ENCODE data around the gene ELFN1.

ELFN1 gene

DNA sequence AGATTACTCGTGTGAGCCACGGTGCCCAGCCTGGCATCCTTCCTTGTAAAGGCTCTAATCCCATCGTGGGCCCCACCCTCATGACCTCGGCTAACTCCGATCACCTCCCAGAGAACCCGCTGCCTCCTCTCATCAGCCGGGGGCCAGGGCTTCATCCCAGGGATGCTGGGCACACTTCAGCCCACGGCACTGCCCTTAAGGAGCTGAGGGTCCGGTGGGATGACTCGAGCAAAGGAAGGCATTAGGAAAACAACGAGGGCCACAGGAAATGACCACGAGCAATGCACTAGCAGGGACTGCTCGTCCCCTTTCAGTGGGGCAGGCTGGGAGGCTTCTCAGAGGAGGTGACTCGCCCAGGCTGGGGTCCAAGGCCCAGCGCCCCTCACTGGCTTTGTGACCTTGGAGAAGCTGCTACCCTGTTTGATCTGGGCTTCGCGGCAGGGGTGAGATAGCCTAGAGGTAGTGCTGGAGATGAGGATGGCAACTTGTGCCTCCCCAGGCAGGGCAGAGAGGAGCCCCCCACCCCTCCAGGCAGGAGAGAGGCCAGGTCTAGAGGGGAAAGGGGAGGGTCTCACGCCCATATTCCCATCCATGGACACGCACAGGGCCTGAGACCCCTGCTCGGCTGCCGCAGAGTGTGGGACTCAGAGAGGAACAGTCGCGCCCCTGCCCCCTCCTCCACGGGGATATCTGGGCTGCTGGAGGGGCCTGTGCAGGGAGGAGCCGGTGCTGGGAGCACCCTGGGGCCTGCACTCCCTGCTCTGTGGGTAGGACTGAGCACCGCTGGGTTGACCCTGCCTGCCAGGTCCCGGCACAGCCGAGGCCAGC, 26.8 kb downstream of the ELFN1 start:
- no peak for DNase-seq

DNA sequence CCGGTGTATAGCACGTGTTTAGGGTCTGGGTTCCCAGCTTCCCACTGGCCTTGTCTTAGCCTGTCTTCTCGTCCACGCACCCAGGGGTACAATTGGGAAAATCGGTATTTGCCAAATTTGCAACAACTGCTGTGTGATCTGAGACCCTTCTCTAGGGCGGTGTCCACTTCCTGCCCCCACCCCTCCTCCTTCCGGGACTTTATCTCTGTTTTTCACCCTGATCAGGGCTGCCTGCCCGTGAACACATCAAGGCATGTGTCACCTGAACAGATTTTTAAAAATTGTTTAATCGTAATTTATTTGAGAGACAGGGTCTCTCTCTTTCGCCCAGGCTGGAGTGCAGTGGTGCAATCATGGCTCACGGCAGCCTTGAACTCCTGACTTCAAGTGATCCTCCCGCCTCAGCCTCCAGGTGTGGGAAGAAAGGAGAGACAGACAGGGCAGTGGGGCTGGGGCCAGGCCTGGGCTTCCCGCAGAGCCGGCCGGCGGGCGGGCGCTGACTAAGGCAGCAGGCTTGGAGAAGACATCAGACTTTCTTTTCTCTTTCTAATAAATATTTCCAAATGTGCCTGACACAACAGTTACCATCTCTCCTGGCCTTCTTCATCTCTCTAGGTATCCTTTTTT, 27.5 kb downstream of the ELFN1 start:
- DNase-seq = no peak

DNA sequence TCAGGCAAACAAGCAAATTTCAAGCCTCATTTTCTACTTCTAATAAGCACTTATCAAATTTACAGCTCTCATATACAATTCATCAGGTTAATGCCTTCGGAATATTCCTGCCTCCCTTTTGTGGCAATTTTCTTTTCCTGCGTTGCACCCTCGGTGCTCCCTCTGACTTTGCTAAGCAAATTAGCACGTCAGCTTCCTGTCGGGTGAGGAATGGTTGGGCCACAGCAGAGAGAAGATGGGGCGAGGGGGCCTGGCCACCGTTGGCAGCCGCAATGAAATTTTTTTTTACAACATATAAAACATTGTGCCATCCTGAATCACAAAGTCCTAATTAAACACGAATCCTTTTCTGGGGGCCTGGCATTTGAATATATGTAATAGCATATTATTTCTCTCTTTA, 28.1 kb downstream of the ELFN1 start:
- DNase-seq = no peak

DNA sequence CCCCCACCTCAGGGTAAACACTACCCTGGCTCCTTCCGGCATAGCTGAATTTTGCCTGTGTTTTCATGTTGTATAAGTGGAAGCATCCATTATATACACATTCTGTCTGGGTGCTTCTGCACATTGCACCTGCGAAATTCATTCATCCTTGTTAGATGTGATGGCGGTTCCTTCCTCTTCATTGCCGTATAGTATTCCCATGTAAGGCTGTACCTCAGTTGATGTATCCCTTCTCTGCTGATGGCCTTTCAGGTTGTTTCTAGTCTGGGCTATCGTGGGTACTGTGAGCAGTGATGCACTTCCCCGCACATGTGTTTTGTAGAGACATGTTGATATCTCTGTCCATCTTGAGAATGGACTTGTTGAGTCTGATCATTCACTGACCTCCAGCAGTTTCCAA, 28.9 kb downstream of the ELFN1 start:
- DNase-seq = no peak

GRCh38 chr7:1700086-1700485, 30.0 kb downstream of the ELFN1 start:
- no peak for DNase-seq

DNA sequence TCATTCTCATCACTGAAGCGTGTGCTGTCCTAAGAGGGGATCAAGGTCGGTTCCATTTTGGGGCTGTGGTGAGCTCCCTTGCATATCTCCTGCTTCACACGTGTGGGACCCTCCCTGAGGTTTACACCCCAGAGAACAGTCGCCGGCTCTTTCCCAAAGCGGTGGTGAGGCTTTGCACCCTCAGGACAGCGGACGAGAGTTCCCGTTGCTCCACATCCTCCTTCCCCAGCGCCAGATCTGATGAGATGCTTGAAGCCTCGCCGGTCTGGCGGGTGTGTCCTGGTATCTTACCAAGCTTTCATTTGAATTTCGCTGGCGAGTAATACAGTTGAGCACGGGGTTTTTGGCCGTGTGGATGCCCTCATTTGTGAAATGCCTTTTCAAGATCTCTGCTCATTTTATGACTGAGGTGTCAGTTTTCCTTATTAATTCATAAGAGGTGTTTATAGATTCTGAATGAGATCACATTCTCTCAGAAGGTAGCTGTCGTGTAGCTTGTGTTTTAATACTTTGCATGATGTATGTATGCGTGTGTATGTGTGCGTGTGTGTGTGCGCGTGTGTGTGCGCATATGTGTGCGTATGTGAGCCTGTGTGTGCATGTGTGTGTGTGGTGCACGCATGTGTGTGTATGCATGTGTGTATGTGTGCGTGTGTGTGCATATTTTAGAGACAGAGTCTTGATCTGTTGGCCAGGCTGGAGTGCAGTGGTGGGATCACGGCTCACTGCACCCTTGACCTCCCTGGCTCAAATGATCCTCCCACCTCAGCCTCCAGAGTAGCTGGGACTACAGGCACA, 30.7 kb downstream of the ELFN1 start:
- DNase-seq = no peak

DNA sequence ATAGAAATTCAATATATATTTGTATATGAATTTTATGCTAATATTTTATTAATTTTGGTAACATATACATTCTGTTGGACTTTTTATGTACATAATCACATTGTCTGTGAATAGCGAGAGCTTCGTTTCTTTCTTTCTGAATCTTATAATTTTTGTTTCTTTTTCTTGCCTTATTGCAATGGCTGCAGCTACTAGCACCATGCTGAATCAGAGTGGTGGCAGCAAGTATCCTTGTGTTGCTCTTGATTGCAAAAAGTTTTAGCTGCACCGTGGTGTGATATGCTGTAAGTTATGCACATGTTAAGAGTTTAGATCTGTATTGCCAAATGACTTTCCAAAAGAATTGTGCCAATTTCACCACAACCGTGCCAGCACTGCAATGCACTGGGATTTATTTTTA, 32.6 kb downstream of the ELFN1 start:
- DNase-seq = no peak

- no peak for DNase-seq
Observed at GRCh38 chr7:1703441-1703840, 33.4 kb downstream of the ELFN1 start.

DNA sequence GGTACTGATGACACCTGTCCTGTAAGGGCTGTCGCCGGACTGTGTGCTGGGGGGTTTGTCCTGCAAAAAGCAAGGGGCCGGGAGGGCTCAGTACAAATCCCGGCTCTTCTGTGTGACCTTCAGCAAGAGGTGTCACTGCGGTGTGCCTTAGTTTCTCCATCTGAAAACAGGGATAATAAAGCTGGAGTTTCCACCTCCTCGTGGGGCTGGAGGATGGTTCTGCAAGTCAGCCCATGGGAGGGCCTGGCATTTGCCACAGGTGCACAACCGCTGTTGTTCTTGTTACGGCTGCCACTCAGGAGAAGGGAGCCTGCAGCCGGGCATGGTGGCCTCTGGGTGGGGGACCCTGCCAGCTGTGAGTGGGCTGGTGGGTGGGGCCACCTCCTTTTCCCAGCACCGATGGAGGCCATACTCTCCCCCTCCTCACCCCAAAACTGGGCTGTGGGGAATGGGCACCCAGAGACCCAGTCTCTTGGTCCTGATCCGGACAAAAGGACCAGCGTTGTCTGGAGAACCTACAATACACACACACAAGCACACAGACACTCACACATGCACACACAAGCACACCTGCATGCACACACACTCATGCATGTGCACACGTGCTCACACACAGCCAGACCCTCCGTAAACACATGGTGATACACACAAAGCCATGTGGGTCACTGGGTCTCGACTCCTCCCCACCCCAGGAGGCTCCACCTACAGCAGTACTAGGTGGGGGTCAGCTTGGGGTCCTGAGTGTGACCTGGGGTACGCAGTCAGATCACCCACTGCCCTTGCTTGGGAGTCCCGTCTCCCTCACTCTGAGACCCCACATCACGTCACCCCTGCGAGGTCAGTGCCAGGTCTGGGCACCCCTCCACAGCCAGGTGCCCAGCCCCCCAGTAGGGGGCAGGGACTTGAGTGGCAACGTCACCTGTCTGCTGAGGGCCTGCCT, 34.1 kb downstream of the ELFN1 start:
- DNase-seq = no peak

DNA sequence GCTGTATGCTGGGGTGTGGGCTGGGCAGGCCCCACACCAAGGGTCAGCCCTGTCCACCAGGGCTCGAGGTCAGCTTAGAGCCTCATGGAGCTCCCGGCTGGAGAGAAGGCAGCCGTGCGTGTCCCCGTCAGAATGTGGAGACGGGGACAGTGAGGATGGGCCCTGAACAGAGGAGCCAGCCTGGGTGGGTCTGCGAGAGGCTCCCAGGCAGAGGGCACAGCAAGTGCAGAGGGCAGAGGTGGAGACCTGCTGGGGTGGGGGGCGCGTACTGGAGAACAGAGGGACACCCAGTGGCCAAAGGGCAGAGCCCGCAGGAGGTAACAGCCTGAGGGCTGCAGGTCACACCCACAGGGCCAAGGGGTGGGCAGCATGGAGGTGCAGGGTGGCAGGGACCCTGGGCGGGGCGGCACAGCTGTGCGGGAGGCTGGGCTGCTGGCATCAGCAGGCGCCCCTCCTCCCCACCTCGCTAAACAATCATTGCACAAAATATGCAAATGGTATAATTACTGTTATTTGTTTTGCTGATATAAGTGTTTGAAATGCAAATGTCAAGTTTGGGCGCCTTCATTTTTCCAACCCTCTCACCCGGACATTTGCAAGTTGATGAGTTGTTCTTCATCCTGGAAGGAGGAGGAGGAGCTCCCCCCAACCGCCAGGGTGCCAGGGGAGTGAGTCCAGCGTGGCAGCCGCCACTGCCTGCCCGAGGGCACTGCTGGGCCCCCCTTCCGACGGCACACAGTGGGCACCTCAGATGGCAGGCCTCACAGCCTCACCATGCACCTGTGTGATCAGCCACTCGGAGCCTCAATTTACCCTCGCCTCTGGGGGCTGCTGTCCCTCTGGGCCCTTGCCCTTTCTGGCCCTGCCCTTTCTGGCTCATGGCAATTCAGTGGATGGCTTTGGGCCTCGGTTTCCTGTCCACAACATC, 35.0 kb downstream of the ELFN1 start:
- no peak for DNase-seq

GRCh38 chr7:1705856-1706255, 35.8 kb downstream of the ELFN1 start:
- DNase-seq = no peak

DNA sequence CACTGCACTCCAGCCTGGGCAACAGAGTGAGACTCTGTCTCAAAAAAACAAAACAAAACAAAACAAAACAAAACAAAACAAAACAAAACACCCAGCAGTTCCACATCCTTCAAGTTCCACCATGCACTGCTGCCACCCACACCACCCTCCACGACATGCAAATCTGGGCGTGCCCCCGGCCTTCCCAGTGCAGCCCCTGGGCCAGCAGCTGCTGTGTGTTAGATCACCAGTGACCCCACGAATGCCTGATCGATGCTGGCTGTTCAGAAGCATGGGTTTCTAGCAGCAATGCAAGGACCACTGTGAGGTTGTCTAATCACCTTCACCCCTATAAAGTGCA, 36.3 kb downstream of the ELFN1 start:
- no peak for DNase-seq

DNA sequence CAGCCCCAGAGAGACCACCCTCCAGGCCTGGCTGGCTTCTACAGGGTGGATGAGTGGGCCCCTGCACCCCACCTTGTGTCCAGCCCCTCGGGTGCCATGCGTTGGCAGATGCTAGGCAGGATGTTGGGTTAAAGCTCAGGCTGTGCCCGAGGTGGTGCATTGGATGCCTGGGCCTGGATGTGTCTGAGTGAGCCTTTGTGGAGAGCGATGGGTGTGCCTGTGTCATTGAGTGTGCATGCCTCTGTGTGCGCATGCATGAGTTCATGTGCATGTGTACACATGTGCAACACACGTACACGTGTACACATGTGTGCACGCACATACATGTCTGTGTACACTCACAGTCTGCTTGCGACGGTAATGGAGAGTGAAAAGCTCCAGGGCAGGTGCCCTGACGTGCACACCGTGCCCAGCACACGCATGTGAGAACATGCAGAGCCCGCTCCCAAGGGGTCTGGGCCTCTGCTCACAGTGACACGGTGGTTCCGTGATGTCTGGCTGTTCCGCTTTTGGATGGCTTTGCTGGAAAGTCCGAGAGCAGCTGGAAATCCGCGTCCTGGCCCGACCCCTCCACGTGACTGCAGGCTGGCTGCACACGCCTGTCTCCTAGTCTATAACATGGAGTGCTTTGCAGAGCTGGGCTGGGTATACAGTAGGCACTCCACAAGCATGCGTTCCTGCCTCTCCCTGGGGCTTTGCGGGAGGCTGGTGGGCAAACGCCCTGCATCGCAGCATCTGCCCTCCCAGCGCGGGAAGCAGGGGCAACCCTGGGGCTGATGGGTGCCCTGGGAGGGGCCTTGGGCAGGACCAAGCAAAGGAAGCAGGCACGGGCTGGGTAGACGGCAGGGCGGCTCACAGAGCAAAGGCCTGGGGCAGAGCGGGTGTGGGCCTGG, 36.9 kb downstream of the ELFN1 start:
- no peak for DNase-seq

DNA sequence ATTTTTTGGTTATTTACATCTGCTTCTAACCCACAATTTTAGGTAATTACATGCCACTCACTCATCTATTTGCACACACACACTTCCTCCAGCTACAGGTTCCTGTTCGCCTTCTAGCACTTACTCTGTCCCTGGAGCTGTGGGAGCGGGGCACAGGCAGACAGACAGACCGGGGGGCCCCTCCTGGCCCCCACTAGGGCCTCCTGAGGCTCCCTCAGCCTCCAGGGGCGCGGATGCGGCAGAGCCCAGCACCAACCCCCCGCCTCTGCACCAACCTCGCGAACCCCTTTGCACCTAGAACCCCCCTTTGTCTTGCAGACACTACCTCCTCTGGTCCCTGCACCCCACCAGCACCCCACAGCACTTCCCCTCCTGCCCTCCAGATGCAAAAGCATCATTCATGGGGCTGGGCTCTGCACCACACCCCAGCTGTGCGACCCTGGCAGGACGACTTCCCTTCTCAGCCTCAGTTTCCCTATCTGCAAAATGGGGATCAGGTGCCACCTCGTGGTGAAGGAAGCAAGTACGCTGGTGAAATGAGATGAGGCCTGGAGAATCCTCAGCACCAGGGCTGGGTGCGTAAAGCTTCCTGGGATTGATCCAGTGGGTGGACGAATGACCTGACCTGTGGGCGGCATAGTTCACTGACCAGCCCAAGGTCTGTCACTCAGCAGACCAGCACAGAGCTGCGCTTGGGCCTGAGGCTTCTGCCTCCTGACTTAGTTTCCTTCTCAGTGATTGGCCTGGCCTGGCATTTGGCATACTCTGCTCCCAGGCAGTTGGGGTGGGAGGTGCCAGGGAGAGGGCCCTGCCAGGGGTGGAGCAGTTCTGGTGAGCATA, 37.9 kb downstream of the ELFN1 start:
- DNase-seq = no peak

- DNase-seq = no peak
Observed at GRCh38 chr7:1708596-1709251, 38.6 kb downstream of the ELFN1 start.

- DNase-seq = no peak
Observed at GRCh38 chr7:1709281-1709680, 39.2 kb downstream of the ELFN1 start.

GRCh38 chr7:1709900-1710299, 39.8 kb downstream of the ELFN1 start:
- DNase-seq = no peak

DNA sequence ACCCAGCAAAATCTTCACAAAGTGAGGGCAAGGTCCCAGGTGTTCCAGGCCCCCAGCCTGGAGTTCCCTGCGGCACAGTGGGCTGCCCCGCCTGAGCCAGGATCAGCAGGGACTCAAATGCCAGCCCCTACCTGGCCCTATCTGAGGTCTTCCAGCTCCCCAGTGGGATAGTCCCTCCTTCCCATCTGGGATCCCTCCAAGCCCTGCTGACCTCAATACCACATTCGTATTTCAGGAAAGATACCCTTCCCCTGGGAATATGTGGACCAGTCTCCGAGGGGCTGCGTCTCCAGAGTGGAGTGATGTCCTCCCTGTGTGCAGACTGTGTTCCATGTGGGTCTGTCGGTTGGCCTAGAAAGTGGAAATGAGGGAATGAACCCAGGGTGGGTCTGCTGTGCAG, 40.9 kb downstream of the ELFN1 start:
- no peak for DNase-seq

- DNase-seq = no peak
Observed at GRCh38 chr7:1712907-1713501, 42.9 kb downstream of the ELFN1 start.
